Measurements from ENCODE around the gene NUDT15. TPM values are rescaled to one million over a fixed set of nuclear protein-coding genes. Genes with fewer than 3 reads are reported as not detected.
"Not testable (repeated sequence)": the region's sequence is repeated elsewhere in the genome, so short reads cannot be mapped to it uniquely, and the experiment has no call there.

The NUDT15 gene
- total RNA-seq, 2 donors from 2014 or later, result 8.8 to 9.7 TPM

- no peak overlapping the region for H3K4me3 ChIP-seq
- no peaks in the 10 kb centered on the region for H3K9me3 ChIP-seq
- no peak for ATAC-seq (ENCODE audit: insufficient number of reproducible peaks, low FRiP score, low read depth)
- H3K4me1 ChIP-seq (ENCODE audit: control insufficient read depth in 1 of 2, low read depth in 2 of 2), result no peaks in the 10 kb centered on the region
- no peak for DNase-seq (ENCODE audit: low spot score)
- TF ChIP-seq, protein P1, sequence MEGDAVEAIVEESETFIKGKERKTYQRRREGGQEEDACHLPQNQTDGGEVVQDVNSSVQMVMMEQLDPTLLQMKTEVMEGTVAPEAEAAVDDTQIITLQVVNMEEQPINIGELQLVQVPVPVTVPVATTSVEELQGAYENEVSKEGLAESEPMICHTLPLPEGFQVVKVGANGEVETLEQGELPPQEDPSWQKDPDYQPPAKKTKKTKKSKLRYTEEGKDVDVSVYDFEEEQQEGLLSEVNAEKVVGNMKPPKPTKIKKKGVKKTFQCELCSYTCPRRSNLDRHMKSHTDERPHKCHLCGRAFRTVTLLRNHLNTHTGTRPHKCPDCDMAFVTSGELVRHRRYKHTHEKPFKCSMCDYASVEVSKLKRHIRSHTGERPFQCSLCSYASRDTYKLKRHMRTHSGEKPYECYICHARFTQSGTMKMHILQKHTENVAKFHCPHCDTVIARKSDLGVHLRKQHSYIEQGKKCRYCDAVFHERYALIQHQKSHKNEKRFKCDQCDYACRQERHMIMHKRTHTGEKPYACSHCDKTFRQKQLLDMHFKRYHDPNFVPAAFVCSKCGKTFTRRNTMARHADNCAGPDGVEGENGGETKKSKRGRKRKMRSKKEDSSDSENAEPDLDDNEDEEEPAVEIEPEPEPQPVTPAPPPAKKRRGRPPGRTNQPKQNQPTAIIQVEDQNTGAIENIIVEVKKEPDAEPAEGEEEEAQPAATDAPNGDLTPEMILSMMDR (IDR thresholded peaks at IDR 0.05), result no peak
- no peaks in the 10 kb centered on the region for H3K27me3 ChIP-seq (replicated peaks; ENCODE audit: insufficient read depth)
- H3K27ac ChIP-seq, result no peak overlapping the region
- no peaks in the 10 kb centered on the region for H3K36me3 ChIP-seq
These were observed 17.1 kb downstream of the NUDT15 start for GRCh38 chr13:48054601-48055000.

GRCh38 chr13:48055712-48056111 is 18.2 kb downstream of the NUDT15 start:
- Histone ChIP-seq H3K36me3 (no peaks in the 10 kb centered on the region), H3K9me3 (no peaks in the 10 kb centered on the region), H3K27me3 (replicated peaks; ENCODE audit: insufficient read depth) (no peaks in the 10 kb centered on the region), H3K27ac (no peak overlapping the region), H3K4me3 (no peak overlapping the region), H3K4me1 (ENCODE audit: control insufficient read depth in 1 of 2, low read depth in 2 of 2) (no peaks in the 10 kb centered on the region)
- TF ChIP-seq, protein P1 (IDR thresholded peaks at IDR 0.05), result no peak
- no peak for ATAC-seq (ENCODE audit: insufficient number of reproducible peaks, low FRiP score, low read depth)
- DNase-seq (ENCODE audit: low spot score), result no peak

DNA sequence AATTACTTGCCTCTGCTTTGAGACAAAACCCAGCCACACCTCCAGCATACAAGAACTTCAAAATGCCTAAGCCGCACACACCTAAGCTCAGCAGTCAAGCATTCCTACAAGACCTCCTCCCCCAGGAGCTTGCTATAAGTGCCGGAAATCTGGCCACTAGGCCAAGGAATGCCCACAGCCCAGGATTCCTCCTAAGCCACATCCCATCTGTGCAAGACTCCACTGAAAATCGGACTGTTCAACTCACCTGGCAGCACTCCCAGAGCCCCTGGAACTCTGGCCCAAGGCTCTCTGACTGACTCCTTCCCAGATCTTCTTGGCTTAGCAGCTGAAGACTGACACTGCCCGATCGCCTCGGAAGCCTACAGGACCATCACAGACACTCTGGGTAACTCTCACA is 21.0 kb downstream of the NUDT15 start:
- DNase-seq (ENCODE audit: low spot score); H3K27ac ChIP-seq; H3K4me1 ChIP-seq (ENCODE audit: control insufficient read depth in 1 of 2, low read depth in 2 of 2): not testable (repeated sequence)

GRCh38 chr13:48059951-48060350 is 22.4 kb downstream of the NUDT15 start:
- H3K9me3 ChIP-seq; ATAC-seq (ENCODE audit: insufficient number of reproducible peaks, low FRiP score, low read depth); H3K36me3 ChIP-seq; DNase-seq (ENCODE audit: low spot score); H3K27me3 ChIP-seq (replicated peaks; ENCODE audit: insufficient read depth); H3K27ac ChIP-seq; H3K4me3 ChIP-seq; H3K4me1 ChIP-seq (ENCODE audit: control insufficient read depth in 1 of 2, low read depth in 2 of 2): not testable (repeated sequence)

More for the DNA sequence above, 21.0 kb downstream of the NUDT15 start:
- H3K27me3 ChIP-seq (replicated peaks; ENCODE audit: insufficient read depth); H3K9me3 ChIP-seq; ATAC-seq (ENCODE audit: insufficient number of reproducible peaks, low FRiP score, low read depth); H3K36me3 ChIP-seq; H3K4me3 ChIP-seq: not testable (repeated sequence)

- no peak for ATAC-seq (ENCODE audit: insufficient number of reproducible peaks, low FRiP score, low read depth)
- Histone ChIP-seq H3K27me3 (replicated peaks; ENCODE audit: insufficient read depth) (no peaks in the 10 kb centered on the region), H3K36me3 (peaks cover 23% of the 10 kb centered on the region), H3K4me1 (ENCODE audit: control insufficient read depth in 1 of 2, low read depth in 2 of 2) (no peaks in the 10 kb centered on the region), H3K27ac (no peak overlapping the region), H3K4me3 (no peak overlapping the region), H3K9me3 (peaks cover 27% of the 10 kb centered on the region)
- TF ChIP-seq, protein P1 (IDR thresholded peaks at IDR 0.05), result no peak
- DNase-seq (ENCODE audit: low spot score), result no peak
These were observed 28.9 kb downstream of the NUDT15 start for GRCh38 chr13:48066310-48066989.

GRCh38 chr13:48068036-48068435 is 30.5 kb downstream of the NUDT15 start:
- Histone ChIP-seq H3K36me3 (peaks cover 35% of the 10 kb centered on the region), H3K27ac (no peak overlapping the region), H3K27me3 (replicated peaks; ENCODE audit: insufficient read depth) (no peaks in the 10 kb centered on the region), H3K4me3 (no peak overlapping the region), H3K4me1 (ENCODE audit: control insufficient read depth in 1 of 2, low read depth in 2 of 2) (no peaks in the 10 kb centered on the region), H3K9me3 (peaks cover 27% of the 10 kb centered on the region)
- ATAC-seq (ENCODE audit: insufficient number of reproducible peaks, low FRiP score, low read depth), result no peak
- TF ChIP-seq, protein P1 (IDR thresholded peaks at IDR 0.05), result no peak
- no peak for DNase-seq (ENCODE audit: low spot score)

All from thoracic aorta (tissue), 2 donors.